MCF 10A (cell line): ENCODE data around the gene RND2. TPM values are rescaled to one million over a fixed set of nuclear protein-coding genes. Genes with fewer than 3 reads are reported as not detected.

ENCODE experiments used
- BruUV-seq: library from RNA; stranded (reverse); fragments of 400-500 nt; replicated peaks from 2 replicates; lab custom pipeline; 2021; lab: Mats Ljungman, UMichigan
- CTCF ChIA-PET: fragments of 300-600 bp; sonication (Branson Sonifier 250); formaldehyde crosslinking; extraction: SDS; loops from one replicate; lab custom pipeline; 2021; ENCODE audit warnings: antibody characterized with exemption, inconsistent platforms; lab: Yijun Ruan, JAX
- POLR2A ChIA-PET: fragments of 300-600, 350-650 bp; sonication (Branson Sonifier 250); formaldehyde crosslinking; extraction: SDS; loops from one replicate; lab custom pipeline; 2020; ENCODE audit warnings: antibody characterized with exemption, inconsistent platforms; lab: Yijun Ruan, JAX
- DNase-seq: peaks from one replicate; pipeline ENCODE4 v3.0.0-alpha.2; 2018; ENCODE audit not compliant: unreplicated experiment
- H3K27ac Mint-ChIP-seq: one replicate; pipeline ENCODE4 v1.8.0; 2022; ENCODE audit warnings: mild to moderate bottlenecking, low read depth, mixed read lengths; ENCODE audit not compliant: unreplicated experiment
- H3K27me3 Mint-ChIP-seq: one replicate; pipeline ENCODE4 v1.8.0; 2022; ENCODE audit warnings: mixed read lengths; ENCODE audit not compliant: insufficient read depth, unreplicated experiment
- H3K36me3 Mint-ChIP-seq: one replicate; pipeline ENCODE4 v1.8.0; 2022; ENCODE audit warnings: mild to moderate bottlenecking, moderate library complexity, mixed read lengths; ENCODE audit not compliant: insufficient read depth, unreplicated experiment
- H3K4me1 Mint-ChIP-seq: one replicate; pipeline ENCODE4 v1.8.0; 2022; ENCODE audit warnings: mixed read lengths; ENCODE audit not compliant: insufficient read depth, unreplicated experiment
- H3K4me3 Mint-ChIP-seq: one replicate; pipeline ENCODE4 v1.8.0; 2022; ENCODE audit warnings: mild to moderate bottlenecking, moderate library complexity, mixed read lengths; ENCODE audit not compliant: unreplicated experiment
- H3K9me3 Mint-ChIP-seq: one replicate; pipeline ENCODE4 v1.8.0; 2022; ENCODE audit warnings: mixed read lengths; ENCODE audit not compliant: unreplicated experiment
- intact Hi-C: fragments of 100-400 bp; cut with micrococcal nuclease; formaldehyde crosslinking; loops from 2 replicates; pipeline ENCODE4 v1.14.1; 2022
- total RNA-seq: library from RNA; stranded (reverse); gene quantifications from 2 replicates; pipeline ENCODE4 v1.2.3, GENCODE V29; 2022
- TF ChIP-seq, protein P1 (sequence below): fragments of 200-600 bp; IDR thresholded peaks from one replicate; pipeline ENCODE4 v1.8.0; 2022; ENCODE audit warnings: antibody characterized with exemption, mild to moderate bottlenecking; ENCODE audit not compliant: unreplicated experiment

RND2 gene
- total RNA-seq, 1 experiment from 2014 or later, result 0.16 TPM

DNA sequence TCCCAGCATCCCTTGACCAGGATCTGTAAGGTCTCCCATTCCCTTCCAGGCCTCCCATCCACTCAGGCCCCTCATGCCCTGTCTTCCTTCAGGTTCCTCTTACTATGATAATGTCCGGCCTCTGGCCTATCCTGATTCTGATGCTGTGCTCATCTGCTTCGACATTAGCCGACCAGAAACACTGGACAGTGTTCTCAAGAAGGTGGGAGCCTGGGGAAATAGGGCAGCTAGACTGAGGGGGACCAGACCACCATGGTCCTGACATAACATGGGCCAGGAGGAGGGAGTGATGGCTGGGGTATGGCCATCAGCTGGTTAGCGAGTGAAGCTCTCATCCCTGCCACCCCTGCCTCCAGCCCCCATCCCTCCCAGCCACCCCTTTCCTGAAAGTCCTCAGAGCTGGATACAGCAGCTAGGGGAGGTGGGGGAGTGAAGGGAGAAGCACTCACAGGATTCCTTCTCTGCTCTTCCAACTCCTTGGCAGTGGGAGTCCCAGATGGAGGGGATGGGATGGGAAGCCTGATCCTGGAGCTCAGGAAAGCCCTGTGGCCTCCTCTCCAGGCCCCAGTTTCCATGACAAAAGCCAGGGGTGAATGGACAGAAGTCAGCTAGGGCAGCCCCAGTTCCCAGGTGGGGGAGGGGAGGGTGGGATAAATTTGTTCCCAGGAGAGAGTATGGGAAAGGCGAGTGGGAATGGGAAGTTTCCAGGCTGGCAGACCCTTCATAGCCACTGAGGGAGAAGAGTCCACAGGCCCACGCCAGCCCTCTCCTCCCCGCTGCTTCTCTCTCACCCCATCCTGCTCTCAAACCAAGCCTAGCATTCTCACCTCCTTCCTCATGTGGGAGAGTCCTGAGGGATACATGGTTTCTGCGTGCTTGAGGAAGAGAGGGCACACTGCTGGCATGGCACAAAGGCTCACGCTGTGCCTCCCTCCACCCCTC, 2.3 kb downstream of the RND2 start:
- no TSS peak for BruUV-seq
- ChIA-PET POLR2A (interaction anchor here (0.6 to 0.7 kb wide), 2 partner anchors 35 to 587 kb away, joined by 3 read pairs; no protein-coding TSS in a partner anchor), CTCF (interaction anchor here (0.7 kb wide), 1 partner anchor 98 kb away, joined by 3 read pairs; no protein-coding TSS in a partner anchor)
- Mint-ChIP-seq H3K4me1 (peaks cover 12% of the 10 kb centered on the region), H3K36me3 (no peaks in the 10 kb centered on the region), H3K27ac (no peak overlapping the region), H3K27me3 (no peaks in the 10 kb centered on the region), H3K9me3 (no peaks in the 10 kb centered on the region), H3K4me3 (no peak overlapping the region)
- DNase-seq, result no peak
- TF ChIP-seq, protein P1, sequence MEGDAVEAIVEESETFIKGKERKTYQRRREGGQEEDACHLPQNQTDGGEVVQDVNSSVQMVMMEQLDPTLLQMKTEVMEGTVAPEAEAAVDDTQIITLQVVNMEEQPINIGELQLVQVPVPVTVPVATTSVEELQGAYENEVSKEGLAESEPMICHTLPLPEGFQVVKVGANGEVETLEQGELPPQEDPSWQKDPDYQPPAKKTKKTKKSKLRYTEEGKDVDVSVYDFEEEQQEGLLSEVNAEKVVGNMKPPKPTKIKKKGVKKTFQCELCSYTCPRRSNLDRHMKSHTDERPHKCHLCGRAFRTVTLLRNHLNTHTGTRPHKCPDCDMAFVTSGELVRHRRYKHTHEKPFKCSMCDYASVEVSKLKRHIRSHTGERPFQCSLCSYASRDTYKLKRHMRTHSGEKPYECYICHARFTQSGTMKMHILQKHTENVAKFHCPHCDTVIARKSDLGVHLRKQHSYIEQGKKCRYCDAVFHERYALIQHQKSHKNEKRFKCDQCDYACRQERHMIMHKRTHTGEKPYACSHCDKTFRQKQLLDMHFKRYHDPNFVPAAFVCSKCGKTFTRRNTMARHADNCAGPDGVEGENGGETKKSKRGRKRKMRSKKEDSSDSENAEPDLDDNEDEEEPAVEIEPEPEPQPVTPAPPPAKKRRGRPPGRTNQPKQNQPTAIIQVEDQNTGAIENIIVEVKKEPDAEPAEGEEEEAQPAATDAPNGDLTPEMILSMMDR, result no peak
- intact Hi-C loops, result loop anchor here (10.0 kb wide), 1 partner anchor 307 kb away; no protein-coding TSS in a partner anchor

DNA sequence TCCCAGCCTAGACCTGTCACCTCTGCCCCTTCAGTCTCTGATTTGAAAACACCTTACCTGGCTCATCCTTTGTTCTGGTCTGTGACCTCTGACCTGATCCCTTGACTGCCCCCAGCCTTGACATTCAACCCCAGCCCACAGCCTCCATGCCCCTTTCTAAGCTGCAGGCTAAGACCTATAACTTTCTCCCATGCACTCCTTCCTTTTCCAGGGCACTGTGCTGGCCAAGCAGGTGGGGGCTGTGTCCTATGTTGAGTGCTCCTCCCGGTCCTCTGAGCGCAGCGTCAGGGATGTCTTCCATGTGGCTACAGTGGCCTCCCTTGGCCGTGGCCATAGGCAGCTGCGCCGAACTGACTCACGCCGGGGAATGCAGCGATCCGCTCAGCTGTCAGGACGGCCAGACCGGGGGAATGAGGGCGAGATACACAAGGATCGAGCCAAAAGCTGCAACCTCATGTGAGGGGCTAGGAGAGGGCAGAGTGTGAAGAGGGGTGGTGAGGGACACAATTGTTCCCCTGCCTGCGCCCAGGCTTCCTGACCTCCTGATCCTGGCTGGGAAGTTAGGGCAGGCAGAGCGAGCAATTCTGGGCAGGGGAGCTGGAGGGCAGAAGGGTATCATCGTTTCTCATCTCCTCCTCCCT, 3.3 kb downstream of the RND2 start:
- DNase-seq, result no peak
- intact Hi-C loops, result loop anchor here (10.0 kb wide), 1 partner anchor 306 kb away; no protein-coding TSS in a partner anchor
- no TSS peak for BruUV-seq
- ChIA-PET CTCF (no interaction called here), POLR2A (no interaction called here)
- Mint-ChIP-seq H3K27me3 (no peaks in the 10 kb centered on the region), H3K4me3 (no peak overlapping the region), H3K27ac (no peak overlapping the region), H3K4me1 (peaks cover 12% of the 10 kb centered on the region), H3K9me3 (no peaks in the 10 kb centered on the region), H3K36me3 (no peaks in the 10 kb centered on the region)
- TF ChIP-seq, protein P1, result no peak

DNA sequence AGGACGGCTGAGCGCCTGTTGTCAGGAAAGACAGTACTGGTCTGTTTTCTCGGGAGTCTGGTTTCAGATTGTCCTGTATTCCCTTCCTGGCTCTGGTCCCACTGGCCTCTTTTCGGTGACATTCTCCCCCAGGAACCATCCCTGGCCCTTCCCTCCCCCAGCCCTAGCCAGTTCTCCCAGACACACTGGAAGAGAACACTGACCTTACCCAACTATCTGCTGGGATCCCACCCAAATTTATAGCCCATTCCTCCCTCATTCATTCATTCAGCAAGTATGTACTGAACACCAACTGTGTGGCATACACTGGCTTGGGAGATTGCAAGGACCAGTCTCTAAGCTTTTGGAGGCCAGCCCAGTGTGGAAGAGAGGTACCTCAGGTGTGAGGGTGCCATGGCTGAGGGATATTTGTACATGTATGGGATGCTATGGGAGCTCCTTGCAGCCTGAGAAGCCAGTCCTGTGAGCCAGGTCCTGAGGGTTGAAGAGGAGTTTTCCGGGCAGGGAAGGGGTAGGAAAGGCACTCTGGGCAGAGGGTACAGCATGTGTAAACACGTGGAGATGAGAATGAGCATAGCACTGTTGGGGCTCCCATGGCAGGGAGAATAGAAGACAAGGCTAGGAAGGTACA, 5.2 kb downstream of the RND2 start:
- Mint-ChIP-seq H3K27me3 (no peaks in the 10 kb centered on the region), H3K4me3 (no peak overlapping the region), H3K27ac (no peak overlapping the region), H3K4me1 (peaks cover 6% of the 10 kb centered on the region), H3K36me3 (no peaks in the 10 kb centered on the region), H3K9me3 (no peaks in the 10 kb centered on the region)
- ChIA-PET POLR2A (interaction anchor here (0.6 to 2.0 kb wide), 5 partner anchors 9 to 1799 kb away, joined by 3 to 6 read pairs (median 3); partner anchors contain the start of gene RPL27), CTCF (interaction anchor here (0.5 to 0.7 kb wide), 2 partner anchors 32 to 89 kb away, joined by 3 read pairs; partner anchors contain the start of gene RPL27)
- intact Hi-C loops, result no loop called here
- no TSS peak for BruUV-seq
- TF ChIP-seq, protein P1, result no peak
- DNase-seq, result no peak
